H1 (cell line): ENCODE measurements around the gene NRXN2. TPM values are rescaled to one million over a fixed set of nuclear protein-coding genes. Genes with fewer than 3 reads are reported as not detected.

Experiments used
- CREB1 ChIP-seq: IDR thresholded peaks from 2 replicates; pipeline ENCODE4 v1.6.1; 2012; ENCODE audit warnings: inconsistent platforms
- HDAC2 ChIP-seq, 2 experiments: fragments of 300-600 bp in 1 of 2; sonication (generic) in 1 of 2; IDR thresholded peaks; 2 replicates each; pipeline ENCODE4 v1.6.1; 2011 to 2012; ENCODE audit warnings: low read depth in 2 of 2, low read length in 2 of 2, mild to moderate bottlenecking in 2 of 2, moderate library complexity in 2 of 2, borderline replicate concordance in 1 of 2, inconsistent platforms in 1 of 2
- SIRT6 ChIP-seq: IDR thresholded peaks from one replicate; pipeline ENCODE4 v1.7.1; 2012; ENCODE audit warnings: low read length, inconsistent platforms
- polyA plus RNA-seq, 7 experiments: library from polyadenylated mRNA; depleted of rRNA in 3 of 7; stranded (reverse) in 5 of 7; unstranded in 2 of 7; fragments of >200 nt in 5 of 7; fragments of 200-250 nt in 2 of 7; gene quantifications; 1 replicate in 5 of 7; 2 replicates in 1 of 7; 4 replicates in 1 of 7; pipeline versions ENCODE4 v1.2.1 to v1.2.3, GENCODE V29; 2011 to 2013; ENCODE audit warnings: missing spikeins in 2 of 7, mixed read lengths in 2 of 7
- total RNA-seq: library from RNA; stranded (reverse); fragmentation: NEBNext Ultra II Directional; extraction: Animal tissue kit (Norgen Biotek cat#: 25700); gene quantifications from 2 replicates; pipeline ENCODE4 v1.2.1, GENCODE V29; 2021
- TF ChIP-seq, protein P1 (sequence below): IDR thresholded peaks from 2 replicates; pipeline ENCODE4 v1.6.1; 2011; ENCODE audit warnings: low read length, improper control_type of control experiment
- TF ChIP-seq, protein P2 (sequence below): IDR thresholded peaks from 2 replicates; pipeline ENCODE4 v1.6.1; 2012; ENCODE audit warnings: inconsistent platforms

NRXN2 gene
- total and polyA plus RNA-seq, 2 of the 8 experiments (the other 6 are each of a cell fraction or from before 2014, with no cell fraction given): 1.3 to 11.5 TPM

DNA sequence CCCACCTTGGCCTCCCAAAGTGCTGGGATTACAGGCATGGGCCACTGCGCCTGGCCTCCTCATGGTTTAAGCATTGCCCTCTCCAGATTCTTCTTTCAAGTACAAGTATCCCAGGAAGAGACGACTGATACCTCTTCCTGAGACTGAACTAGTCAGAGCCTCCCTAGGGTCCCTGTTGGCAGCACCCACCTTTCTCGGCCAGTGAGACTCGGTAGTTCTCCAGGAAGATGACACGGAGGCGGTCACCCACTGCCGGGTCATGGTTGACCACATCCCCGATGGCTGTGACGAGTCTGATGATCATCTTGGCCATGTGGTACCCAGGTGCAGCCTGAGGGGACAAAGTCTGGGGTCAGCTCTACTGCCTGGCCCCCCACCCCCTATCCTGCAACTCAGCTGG is 28.1 kb upstream of the NRXN2 start (continued):
- TF ChIP-seq, protein P1, sequence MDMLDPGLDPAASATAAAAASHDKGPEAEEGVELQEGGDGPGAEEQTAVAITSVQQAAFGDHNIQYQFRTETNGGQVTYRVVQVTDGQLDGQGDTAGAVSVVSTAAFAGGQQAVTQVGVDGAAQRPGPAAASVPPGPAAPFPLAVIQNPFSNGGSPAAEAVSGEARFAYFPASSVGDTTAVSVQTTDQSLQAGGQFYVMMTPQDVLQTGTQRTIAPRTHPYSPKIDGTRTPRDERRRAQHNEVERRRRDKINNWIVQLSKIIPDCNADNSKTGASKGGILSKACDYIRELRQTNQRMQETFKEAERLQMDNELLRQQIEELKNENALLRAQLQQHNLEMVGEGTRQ: no peak
- TF ChIP-seq HDAC2 (IDR thresholded peaks at IDR 0.05; ENCODE audit: borderline replicate concordance in 1 of 2, low read depth in 2 of 2, low read length in 2 of 2): no peak
- TF ChIP-seq SIRT6: no peak
- TF ChIP-seq CREB1: no peak
- TF ChIP-seq, protein P2, sequence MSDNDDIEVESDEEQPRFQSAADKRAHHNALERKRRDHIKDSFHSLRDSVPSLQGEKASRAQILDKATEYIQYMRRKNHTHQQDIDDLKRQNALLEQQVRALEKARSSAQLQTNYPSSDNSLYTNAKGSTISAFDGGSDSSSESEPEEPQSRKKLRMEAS: no peak
